BE2C (cell line): ENCODE results near the gene NOTCH2.
"Not testable (repeated sequence)": the region's sequence is repeated elsewhere in the genome, so short reads cannot be mapped to it uniquely, and the experiment has no call there.

Experiments
- DNase-seq: peaks from one replicate; pipeline ENCODE4 v3.0.0-alpha.2; 2020
- H3K27me3 ChIP-seq: fragments of 250-450 bp; sonication (Bioruptor Pico); 2 replicates; pipeline ENCODE4 v1.5.1; 2020; ENCODE audit warnings: mild to moderate bottlenecking
- H3K36me3 ChIP-seq: fragments of 250-450 bp; sonication (Bioruptor Pico); 2 replicates; pipeline ENCODE4 v1.5.1; 2020; ENCODE audit warnings: mild to moderate bottlenecking
- H3K4me1 ChIP-seq: fragments of 250-450 bp; sonication (Bioruptor Pico); 2 replicates; pipeline ENCODE4 v1.5.1; 2020
- H3K4me3 ChIP-seq: 2 replicates; pipeline ENCODE4 v1.5.1; 2011; ENCODE audit warnings: low read depth, low read length
- H3K9me3 ChIP-seq: fragments of 250-450 bp; sonication (Bioruptor Pico); 2 replicates; pipeline ENCODE4 v1.5.1; 2020
- CTCF ChIP-seq: IDR thresholded peaks from 2 replicates; pipeline ENCODE4 v1.5.1; 2012; ENCODE audit warnings: mild to moderate bottlenecking, low read depth, low read length

The NOTCH2 gene

GRCh38 chr1:119981986-119982815 lies 87.3 kb downstream of the NOTCH2 start:
- no peak for DNase-seq
- no peaks in the 10 kb centered on the region for H3K27me3 ChIP-seq
- H3K36me3 ChIP-seq = no peaks in the 10 kb centered on the region
- H3K4me3 ChIP-seq = no peak overlapping the region
- no peaks in the 10 kb centered on the region for H3K9me3 ChIP-seq
- H3K4me1 ChIP-seq = no peaks in the 10 kb centered on the region
- TF ChIP-seq CTCF = no peak

- no peaks in the 10 kb centered on the region for H3K36me3 ChIP-seq
- no peak for TF ChIP-seq CTCF
- no peaks in the 10 kb centered on the region for H3K9me3 ChIP-seq
- no peak for DNase-seq
- no peaks in the 10 kb centered on the region for H3K4me1 ChIP-seq
- H3K27me3 ChIP-seq = no peaks in the 10 kb centered on the region
- no peak overlapping the region for H3K4me3 ChIP-seq
Observed at GRCh38 chr1:119981496-119981895, 88.0 kb downstream of the NOTCH2 start.

GRCh38 chr1:119978018-119978505 lies 91.4 kb downstream of the NOTCH2 start:
- H3K4me3 ChIP-seq = no peak overlapping the region
- no peaks in the 10 kb centered on the region; the same call in 1 of the 2 replicates for H3K27me3 ChIP-seq
- no peak for TF ChIP-seq CTCF
- no peaks in the 10 kb centered on the region for H3K36me3 ChIP-seq
- H3K9me3 ChIP-seq = no peaks in the 10 kb centered on the region
- no peak for DNase-seq
- no peaks in the 10 kb centered on the region for H3K4me1 ChIP-seq

GRCh38 chr1:119977113-119977736 lies 92.2 kb downstream of the NOTCH2 start:
- H3K9me3 ChIP-seq, DNase-seq, H3K27me3 ChIP-seq, H3K36me3 ChIP-seq, H3K4me3 ChIP-seq, H3K4me1 ChIP-seq: not testable (repeated sequence)

- not testable (repeated sequence) for H3K27me3 ChIP-seq, H3K4me3 ChIP-seq, H3K9me3 ChIP-seq, H3K36me3 ChIP-seq, H3K4me1 ChIP-seq, DNase-seq
Observed at GRCh38 chr1:119975582-119976254, 93.7 kb downstream of the NOTCH2 start.

- H3K4me3 ChIP-seq = no peak overlapping the region
- no peaks in the 10 kb centered on the region for H3K9me3 ChIP-seq
- no peaks in the 10 kb centered on the region for H3K4me1 ChIP-seq
- no peaks in the 10 kb centered on the region; the same call in 1 of the 2 replicates for H3K27me3 ChIP-seq
- no peak for DNase-seq
- H3K36me3 ChIP-seq = no peaks in the 10 kb centered on the region
- no peak for TF ChIP-seq CTCF
Observed at GRCh38 chr1:119975006-119975405, 94.5 kb downstream of the NOTCH2 start.

- no peak for DNase-seq
- H3K4me1 ChIP-seq = no peaks in the 10 kb centered on the region
- H3K4me3 ChIP-seq = no peak overlapping the region
- no peak for TF ChIP-seq CTCF
- H3K36me3 ChIP-seq = no peaks in the 10 kb centered on the region
- H3K27me3 ChIP-seq = peaks cover under 1% of the 10 kb centered on the region
- H3K9me3 ChIP-seq = no peaks in the 10 kb centered on the region
Observed at GRCh38 chr1:119974013-119974412, 95.4 kb downstream of the NOTCH2 start.
